ENCODE data around the gene CTDP1. TPM values are rescaled to one million over a fixed set of nuclear protein-coding genes. Genes with fewer than 3 reads are reported as not detected.

CTDP1 gene
- total and polyA plus RNA-seq, 12 donors: 3.8 to 23.9 (median 15.8) TPM

DNA sequence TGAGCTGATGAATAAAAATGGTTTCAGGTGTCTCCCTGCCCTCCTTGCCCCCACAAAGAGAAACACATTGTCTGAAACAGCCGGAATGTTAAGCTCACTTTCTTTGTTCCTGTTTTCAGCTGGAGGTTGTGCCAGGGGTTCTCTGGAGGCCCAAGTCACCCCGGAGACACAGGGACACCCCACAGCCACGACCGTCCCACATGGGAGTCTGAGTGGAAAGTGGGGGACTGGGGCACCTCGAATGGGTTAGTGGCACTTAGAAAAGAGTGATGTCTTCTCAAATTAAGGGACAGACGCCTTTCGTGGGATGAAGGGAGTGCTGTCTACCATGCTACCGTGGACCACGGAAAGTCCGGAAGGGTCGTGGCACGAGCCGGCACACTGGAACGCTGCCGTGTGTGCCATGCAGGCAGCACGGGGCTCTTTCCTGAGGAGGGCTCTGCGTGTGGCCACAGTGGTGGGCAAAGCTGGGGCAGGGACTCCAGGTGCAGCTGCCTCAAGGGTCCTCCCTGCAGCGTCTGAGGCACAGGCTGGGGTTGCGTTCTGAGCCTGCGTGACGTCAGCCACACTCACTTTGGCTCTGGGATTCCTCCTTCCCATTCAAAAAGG, 39.4 kb upstream of the CTDP1 start:
- Histone ChIP-seq H3K9me3 (replicated peaks in 1 of 3) (no peaks in the 10 kb centered on the region), H3K36me3 (replicated peaks in 1 of 2) (no peaks in the 10 kb centered on the region), H3K27me3 (peaks cover 28% of the 10 kb centered on the region), H3K27ac (no peak overlapping the region), H3K4me1 (replicated peaks in 1 of 2) (no peaks in the 10 kb centered on the region), H3K4me3 (no peak overlapping the region)
- DNase-seq: no peak
- 82 to 83% (median 82%) methylated on average over 15 to 21 of the region's 21 CpGs for WGBS, 4 donors
- TF ChIP-seq CTCF (IDR thresholded peaks at IDR 0.05) (no peak), POLR2A (IDR thresholded peaks at IDR 0.05) (no peak)
- intact Hi-C loops (cut with DNase I): loop anchor here in 1 of 2 donors (5.0 to 10.0 kb wide), 2 partner anchors 95 to 258 kb away; no protein-coding TSS in a partner anchor

- DNase-seq: no peak
- H3K9me3 ChIP-seq (replicated peaks in 1 of 3): no peaks in the 10 kb centered on the region
- H3K36me3 ChIP-seq (replicated peaks in 1 of 2): no peaks in the 10 kb centered on the region
- H3K4me1 ChIP-seq (replicated peaks in 1 of 2): no peaks in the 10 kb centered on the region
- WGBS, 4 donors: 69 to 80% (median 76%) methylated on average over 10 of the region's 10 CpGs
- TF ChIP-seq CTCF (IDR thresholded peaks at IDR 0.05) (no peak), POLR2A (IDR thresholded peaks at IDR 0.05) (no peak)
- intact Hi-C loops (cut with DNase I): loop anchor here in 1 of 2 donors (5.0 to 10.0 kb wide), 2 partner anchors 96 to 259 kb away; no protein-coding TSS in a partner anchor
- no peak overlapping the region for H3K27ac ChIP-seq
- no peak overlapping the region for H3K4me3 ChIP-seq
- H3K27me3 ChIP-seq: peaks cover 28% of the 10 kb centered on the region
Measured at GRCh38 chr18:79640875-79641274, 38.7 kb upstream of the CTDP1 start.

DNA sequence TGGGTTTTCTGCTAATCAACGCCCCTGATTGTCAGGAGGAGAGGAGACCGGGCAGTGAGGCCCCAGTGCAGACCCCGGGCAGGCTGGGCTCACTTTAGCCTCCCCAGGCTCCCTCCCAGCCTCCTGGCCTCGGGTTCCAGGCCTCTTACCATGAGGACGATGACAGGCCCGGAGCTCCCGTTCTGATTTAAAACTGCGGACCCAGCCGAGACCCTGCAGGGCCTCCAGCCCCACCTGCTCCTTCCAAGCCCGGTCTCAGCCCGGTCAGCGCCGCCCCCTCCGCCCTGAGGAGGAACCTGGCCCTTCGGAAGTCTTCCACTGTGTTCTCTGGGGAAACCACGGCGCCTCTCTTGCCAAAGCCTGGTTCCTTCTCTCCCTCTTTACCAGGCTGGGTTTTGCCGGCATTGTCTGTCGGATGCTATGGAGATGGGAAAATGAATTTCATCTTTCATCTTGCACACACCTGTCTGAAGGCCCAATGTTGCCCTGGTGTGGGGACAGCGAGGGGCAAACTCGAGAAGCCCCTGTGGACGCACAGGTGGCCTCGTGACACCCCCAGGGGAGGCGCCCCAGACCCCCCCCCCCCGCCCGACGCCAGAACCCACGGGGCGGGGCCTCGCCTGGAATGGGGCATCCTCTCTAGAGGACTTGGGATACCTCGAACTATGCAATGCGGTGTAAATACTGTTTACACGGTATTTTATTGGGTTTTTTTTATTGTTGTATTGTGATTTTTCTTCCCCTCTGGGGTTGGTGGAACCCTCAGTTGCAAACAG, 37.7 kb upstream of the CTDP1 start:
- DNase-seq: no peak

More for the DNA sequence above, 37.7 kb upstream of the CTDP1 start:
- 78 to 82% (median 81%) methylated on average over 30 to 33 of the region's 33 CpGs for WGBS, 4 donors
- TF ChIP-seq CTCF (IDR thresholded peaks at IDR 0.05): no peak
- intact Hi-C loops (cut with DNase I): loop anchor here (2.0 to 10.0 kb wide), 3 partner anchors 97 to 263 kb away; no protein-coding TSS in a partner anchor
- Histone ChIP-seq H3K4me3 (no peak overlapping the region), H3K27me3 (peaks cover 28% of the 10 kb centered on the region), H3K36me3 (replicated peaks in 1 of 2) (no peaks in the 10 kb centered on the region), H3K9me3 (replicated peaks in 1 of 3) (no peaks in the 10 kb centered on the region), H3K4me1 (replicated peaks in 1 of 2) (no peaks in the 10 kb centered on the region), H3K27ac (no peak overlapping the region)

Measured in adrenal gland (tissue), 12 donors.